Measurements from ENCODE around the gene PIK3AP1.

The PIK3AP1 gene

GRCh38 chr10:96687317-96688012, 32.8 kb downstream of the PIK3AP1 start:
- no peak for DNase-seq (ENCODE audit: extremely low read depth, low read depth)
- TF ChIP-seq CTCF (IDR thresholded peaks at IDR 0.05; ENCODE audit: low read depth, low read length): no peak

GRCh38 chr10:96686514-96686913, 33.8 kb downstream of the PIK3AP1 start:
- DNase-seq (ENCODE audit: extremely low read depth, low read depth): no peak
- no peak for TF ChIP-seq CTCF (IDR thresholded peaks at IDR 0.05; ENCODE audit: low read depth, low read length)

GRCh38 chr10:96685306-96685705, 35.0 kb downstream of the PIK3AP1 start:
- no peak for DNase-seq (ENCODE audit: extremely low read depth, low read depth)
- no peak for TF ChIP-seq CTCF (IDR thresholded peaks at IDR 0.05; ENCODE audit: low read depth, low read length)

GRCh38 chr10:96684826-96685225, 35.5 kb downstream of the PIK3AP1 start:
- no peak for TF ChIP-seq CTCF (IDR thresholded peaks at IDR 0.05; ENCODE audit: low read depth, low read length)
- no peak for DNase-seq (ENCODE audit: extremely low read depth, low read depth)

GRCh38 chr10:96683710-96684109, 36.6 kb downstream of the PIK3AP1 start:
- TF ChIP-seq CTCF (IDR thresholded peaks at IDR 0.05; ENCODE audit: low read depth, low read length): no peak

GRCh38 chr10:96683065-96683464, 37.2 kb downstream of the PIK3AP1 start:
- peak; percentile 3 for DNase-seq (ENCODE audit: extremely low read depth, low read depth)

More at GRCh38 chr10:96683710-96684109, 36.6 kb downstream of the PIK3AP1 start:
- DNase-seq (ENCODE audit: extremely low read depth, low read depth): no peak

More at GRCh38 chr10:96683065-96683464, 37.2 kb downstream of the PIK3AP1 start:
- no peak for TF ChIP-seq CTCF (IDR thresholded peaks at IDR 0.05; ENCODE audit: low read depth, low read length)

Measured in AG09319 (cell line).